Cardiac septum (tissue), 1 donor: ENCODE measurements around the gene LIMK2. TPM values are rescaled to one million over a fixed set of nuclear protein-coding genes. Genes with fewer than 3 reads are reported as not detected.
"Not testable (repeated sequence)": the region's sequence is repeated elsewhere in the genome, so short reads cannot be mapped to it uniquely, and the experiment has no call there.

Experiments used
- DNase-seq: peaks from one replicate; pipeline ENCODE4 v3.0.0-alpha.2; 2020; ENCODE audit warnings: low spot score
- intact Hi-C: fragments of 100-400 bp; cut with DNase I; formaldehyde crosslinking; loops from one replicate; pipeline ENCODE4 v1.14.0; 2022
- total RNA-seq: library from RNA; stranded (reverse); fragmentation: NEBNext Ultra II Directional; extraction: Animal tissue kit (Norgen Biotek cat#: 25700); gene quantifications from one replicate; pipeline ENCODE4 v1.2.1, GENCODE V29; 2021
- donor health status: DM: no; HTN: no; CAD: no.

Gene LIMK2
- total RNA-seq, 1 donor from 2014 or later: 13.1 TPM

GRCh38 chr22:31239771-31240370 lies 27.8 kb downstream of the LIMK2 start:
- intact Hi-C loops: no loop called here
- DNase-seq: no peak

GRCh38 chr22:31241200-31241599 lies 29.1 kb downstream of the LIMK2 start:
- intact Hi-C loops: no loop called here
- no peak for DNase-seq

DNA sequence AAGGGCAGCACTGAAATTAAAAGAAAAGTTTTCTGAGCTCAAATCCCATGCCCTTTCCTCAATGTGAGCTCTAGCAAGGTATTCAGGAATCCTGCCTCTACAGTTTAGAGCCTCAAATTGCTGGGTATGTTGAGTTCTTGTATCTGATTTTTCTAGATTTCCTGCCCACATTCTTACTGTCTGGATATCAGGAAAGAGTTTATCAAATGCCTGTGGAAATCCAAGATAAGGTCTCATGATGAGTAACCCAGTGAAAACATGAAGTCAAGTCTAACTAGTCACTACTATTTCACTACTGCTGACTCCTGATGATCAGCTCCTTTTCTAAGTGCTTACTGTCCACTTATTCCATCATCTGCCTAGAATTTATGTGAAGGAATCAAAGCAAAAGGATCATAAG lies 29.8 kb downstream of the LIMK2 start:
- DNase-seq: no peak
- intact Hi-C loops: no loop called here

GRCh38 chr22:31243339-31244045 lies 31.4 kb downstream of the LIMK2 start:
- DNase-seq: no peak
- intact Hi-C loops: no loop called here

DNA sequence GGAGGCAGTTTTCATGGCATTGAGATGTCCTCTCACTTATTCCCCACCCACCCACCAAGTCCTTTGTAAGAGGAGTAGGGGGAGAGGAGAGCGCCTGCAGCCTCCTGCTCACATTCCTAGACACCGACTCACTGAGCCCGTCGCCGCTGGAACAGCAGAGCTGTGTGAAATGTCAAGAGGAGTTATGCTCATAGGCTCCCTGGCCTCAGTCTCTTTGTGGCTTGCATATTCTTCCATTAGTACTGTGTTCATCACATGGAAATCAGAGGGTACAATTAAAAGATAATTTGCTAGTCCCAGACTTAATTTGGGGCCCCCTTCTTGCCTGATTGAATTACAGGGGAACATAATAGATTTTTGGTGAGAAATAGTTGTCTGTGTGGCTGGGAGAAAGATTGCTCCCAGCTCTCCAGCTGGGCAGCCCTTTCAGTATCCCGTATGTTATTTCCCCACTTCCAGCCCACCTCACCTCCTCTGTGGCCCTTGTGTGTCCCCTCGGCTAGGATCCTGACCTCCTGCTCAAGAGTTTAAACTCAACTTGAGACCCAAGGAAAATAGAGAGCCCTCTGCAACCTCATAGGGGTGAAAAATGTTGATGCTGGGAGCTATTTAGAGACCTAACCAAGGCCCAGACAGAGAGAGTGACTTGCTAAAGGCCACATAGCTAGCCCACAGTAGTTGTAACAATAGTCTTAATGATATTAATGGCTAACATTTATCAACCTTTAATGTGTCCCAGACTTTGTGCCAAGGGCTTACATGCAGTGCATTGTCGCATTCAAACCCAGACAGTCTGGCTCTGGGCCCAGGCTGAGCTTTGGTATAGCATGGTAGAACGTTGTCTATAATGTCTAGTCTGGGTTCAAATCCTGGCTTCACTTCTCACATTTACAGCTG lies 32.2 kb downstream of the LIMK2 start:
- DNase-seq: no peak
- intact Hi-C loops: no loop called here

GRCh38 chr22:31244943-31245451 lies 32.9 kb downstream of the LIMK2 start:
- intact Hi-C loops: no loop called here

DNA sequence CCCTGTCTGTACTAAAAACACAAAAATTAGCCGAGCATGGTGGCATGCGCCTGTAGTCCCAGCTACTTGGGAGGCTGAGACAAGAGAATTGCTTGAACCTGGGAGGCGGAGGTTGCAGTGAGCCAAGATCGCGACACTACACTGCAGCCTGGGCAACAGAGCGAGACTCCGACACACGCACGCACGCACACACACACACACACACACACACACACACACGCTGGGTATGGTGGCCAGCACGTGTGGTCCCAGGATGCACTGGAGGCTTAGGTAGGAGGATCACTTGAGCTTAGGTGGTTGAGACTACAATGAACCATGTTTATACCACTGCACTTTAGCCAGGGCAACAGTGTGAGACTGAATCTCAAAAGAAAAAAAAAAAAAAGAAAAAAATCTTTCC lies 33.9 kb downstream of the LIMK2 start:
- intact Hi-C loops, DNase-seq: not testable (repeated sequence)

More at GRCh38 chr22:31244943-31245451, 32.9 kb downstream of the LIMK2 start:
- no peak for DNase-seq

DNA sequence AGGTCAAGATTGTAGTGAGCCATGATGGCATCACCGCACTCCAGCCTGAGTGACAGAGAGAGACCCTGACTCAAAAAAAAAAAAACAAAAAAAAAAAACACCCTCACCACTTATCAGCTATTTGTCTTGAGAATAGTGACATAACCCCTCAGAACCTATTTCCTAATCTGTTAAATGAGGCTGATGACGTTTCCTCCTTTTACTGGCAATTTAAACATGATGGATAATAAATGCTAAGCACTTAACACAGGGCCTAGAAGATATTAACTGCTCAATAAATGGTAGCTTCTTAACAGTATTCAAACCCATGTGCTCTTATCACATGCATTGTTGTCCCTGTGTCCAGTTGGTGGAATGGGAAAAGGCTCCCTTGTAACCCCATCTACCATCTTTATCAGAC lies 34.6 kb downstream of the LIMK2 start:
- intact Hi-C loops: no loop called here
- DNase-seq: no peak

- DNase-seq: no peak
- intact Hi-C loops: no loop called here
These were observed 35.6 kb downstream of the LIMK2 start for GRCh38 chr22:31247726-31248125.

DNA sequence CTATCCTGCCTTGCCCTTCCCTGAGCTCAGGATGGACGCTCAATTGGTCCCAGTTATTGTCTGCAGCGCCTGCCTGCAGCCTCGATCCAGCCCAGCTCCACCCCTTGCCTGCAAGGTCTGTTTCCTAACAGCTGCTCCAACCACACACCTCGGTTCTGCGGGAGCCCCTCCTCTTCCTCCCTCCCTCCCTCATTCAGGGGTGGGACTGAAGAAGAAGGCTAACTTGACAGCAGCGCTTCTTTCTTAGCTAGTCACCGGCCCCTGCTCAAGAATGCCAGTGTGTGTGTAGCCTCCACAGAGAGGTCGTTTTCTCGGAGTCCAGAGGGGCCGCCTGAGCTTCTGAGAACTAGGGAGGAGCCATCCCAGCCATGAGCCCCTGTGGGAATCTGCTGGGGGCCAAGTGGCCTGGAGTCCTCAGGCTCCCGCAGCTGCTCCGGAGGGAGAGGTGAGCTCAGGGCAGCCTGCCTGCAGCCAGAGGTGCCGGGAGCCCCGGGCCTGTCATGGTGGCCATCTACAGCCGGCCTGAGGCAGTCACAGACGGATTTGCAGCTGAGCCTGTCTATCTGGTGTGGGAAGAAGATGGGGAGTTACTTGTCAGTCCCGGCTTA lies 36.1 kb downstream of the LIMK2 start:
- intact Hi-C loops: no loop called here
- DNase-seq: peak; percentile 86

- intact Hi-C loops: no loop called here
- peak; percentile 53 for DNase-seq
These were observed 37.2 kb downstream of the LIMK2 start for GRCh38 chr22:31248965-31249958.

- peak; percentile 59 for DNase-seq
- intact Hi-C loops: no loop called here
These were observed 38.9 kb downstream of the LIMK2 start for GRCh38 chr22:31250740-31251600.

GRCh38 chr22:31253949-31254348 lies 41.9 kb downstream of the LIMK2 start:
- DNase-seq: peak; percentile 74
- intact Hi-C loops: no loop called here

GRCh38 chr22:31259798-31260473 lies 47.8 kb downstream of the LIMK2 start:
- intact Hi-C loops: no loop called here

GRCh38 chr22:31260474-31260856 lies 48.4 kb downstream of the LIMK2 start:
- DNase-seq: no peak
- intact Hi-C loops: no loop called here

More at GRCh38 chr22:31259798-31260473, 47.8 kb downstream of the LIMK2 start:
- DNase-seq: no peak

DNA sequence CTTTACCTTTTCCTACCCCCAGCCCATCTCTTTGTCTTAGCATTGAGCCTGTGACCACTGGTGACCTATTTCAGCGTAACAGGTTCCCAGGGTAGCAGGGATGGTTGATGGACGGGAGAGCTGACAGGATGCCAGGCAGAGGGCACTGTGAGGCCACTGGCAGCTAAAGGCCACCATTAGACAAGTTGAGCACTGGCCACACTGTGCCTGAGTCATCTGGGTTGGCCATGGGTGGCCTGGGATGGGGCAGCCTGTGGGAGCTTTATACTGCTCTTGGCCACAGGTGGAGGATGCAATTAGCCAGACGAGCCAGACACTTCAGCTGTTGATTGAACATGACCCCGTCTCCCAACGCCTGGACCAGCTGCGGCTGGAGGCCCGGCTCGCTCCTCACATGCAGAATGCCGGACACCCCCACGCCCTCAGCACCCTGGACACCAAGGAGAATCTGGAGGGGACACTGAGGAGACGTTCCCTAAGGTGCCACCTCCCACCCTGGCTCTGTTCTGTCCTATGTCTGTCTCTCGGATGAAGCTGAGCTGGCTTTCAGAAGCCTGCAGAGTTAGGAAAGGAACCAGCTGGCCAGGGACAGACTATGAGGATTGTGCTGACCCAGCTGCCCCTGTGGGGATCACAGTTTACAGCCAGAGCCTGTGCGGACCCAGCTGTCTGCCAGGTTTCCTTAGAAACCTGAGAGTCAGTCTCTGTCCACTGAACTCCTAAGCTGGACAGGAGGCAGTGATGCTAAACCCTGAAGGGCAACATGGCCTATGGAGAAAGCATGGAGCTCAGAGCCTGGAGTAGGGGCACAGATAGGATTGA lies 50.4 kb downstream of the LIMK2 start:
- intact Hi-C loops: no loop called here

More for the DNA sequence above, 50.4 kb downstream of the LIMK2 start:
- DNase-seq: peak; percentile 63
